ENCODE results near the gene SLC36A3.

GRCh38 chr5:151347369-151347768 lies 43.8 kb upstream of the SLC36A3 start, which contains the start of gene SLC36A2:
- TF ChIP-seq POLR2A (IDR thresholded peaks at IDR 0.05) (no peak), CTCF (IDR thresholded peaks at IDR 0.05) (no peak), POLR2AphosphoS5 (IDR thresholded peaks at IDR 0.05) (no peak), EP300 (IDR thresholded peaks at IDR 0.05) (no peak)
